Chondrocyte (in vitro differentiated cells): ENCODE measurements around the gene LGALS3BP. TPM values are rescaled to one million over a fixed set of nuclear protein-coding genes. Genes with fewer than 3 reads are reported as not detected.
A peak's percentile ranks its signal among the peaks of the same experiment; 100 is the strongest.

Source experiments
- DNase-seq: peaks from one replicate; pipeline ENCODE4 v3.0.0; 2021; ENCODE audit warnings: mixed read lengths, low spot score
- H3K27ac Mint-ChIP-seq: one replicate; pipeline ENCODE4 v1.8.0; 2021; ENCODE audit warnings: mild to moderate bottlenecking, moderate library complexity, mixed read lengths; ENCODE audit not compliant: unreplicated experiment
- H3K27me3 Mint-ChIP-seq: 2 replicates; pipeline ENCODE4 v1.8.0; 2021; ENCODE audit warnings: low read depth, mixed read lengths
- H3K36me3 Mint-ChIP-seq: 2 replicates; pipeline ENCODE4 v1.8.0; 2021; ENCODE audit warnings: low read depth, mixed read lengths
- H3K4me1 Mint-ChIP-seq: 2 replicates; pipeline ENCODE4 v1.8.0; 2021; ENCODE audit warnings: low read depth, mild to moderate bottlenecking, mixed read lengths
- H3K4me3 Mint-ChIP-seq: one replicate; pipeline ENCODE4 v1.8.0; 2021; ENCODE audit warnings: mild to moderate bottlenecking, moderate library complexity, mixed read lengths; ENCODE audit not compliant: unreplicated experiment
- H3K9me3 Mint-ChIP-seq: 2 replicates; pipeline ENCODE4 v1.8.0; 2021; ENCODE audit warnings: low read depth, mixed read lengths
- CTCF ChIP-seq: fragments of 200-600 bp; sonication (generic); IDR thresholded peaks from 2 replicates; pipeline ENCODE4 v1.5.0; 2021; ENCODE audit warnings: antibody characterized with exemption, mild to moderate bottlenecking, moderate library complexity
- total RNA-seq: library from RNA; stranded (reverse); gene quantifications from 3 replicates; pipeline ENCODE4 v1.2.1, GENCODE V29; 2021

LGALS3BP gene
- total RNA-seq, 1 donor from 2014 or later = 127 TPM

- peak overlapping the region; percentile 55 for H3K4me3 Mint-ChIP-seq
- peaks cover 7% of the 10 kb centered on the region for H3K36me3 Mint-ChIP-seq
- no peaks in the 10 kb centered on the region for H3K27me3 Mint-ChIP-seq
- H3K9me3 Mint-ChIP-seq = no peaks in the 10 kb centered on the region
- TF ChIP-seq CTCF = no peak
- peaks cover 16% of the 10 kb centered on the region for H3K4me1 Mint-ChIP-seq
- peak overlapping the region; percentile 65 for H3K27ac Mint-ChIP-seq
- DNase-seq = peak; percentile 13
These were observed 7.1 kb upstream of the LGALS3BP start for GRCh38 chr17:78986649-78987328.

- Mint-ChIP-seq H3K9me3 (no peaks in the 10 kb centered on the region), H3K27ac (peak overlapping the region; percentile 65), H3K4me3 (peak overlapping the region; percentile 55), H3K36me3 (peaks cover 4% of the 10 kb centered on the region), H3K27me3 (no peaks in the 10 kb centered on the region), H3K4me1 (peaks cover 16% of the 10 kb centered on the region)
- TF ChIP-seq CTCF = peak; percentile 45
- DNase-seq = peak; percentile 2
These were observed 6.4 kb upstream of the LGALS3BP start for GRCh38 chr17:78986048-78986648.

GRCh38 chr17:78985395-78985794 lies 5.7 kb upstream of the LGALS3BP start:
- no peak for DNase-seq
- Mint-ChIP-seq H3K27me3 (no peaks in the 10 kb centered on the region), H3K4me1 (peaks cover 16% of the 10 kb centered on the region), H3K9me3 (no peaks in the 10 kb centered on the region), H3K4me3 (no peak overlapping the region), H3K27ac (no peak overlapping the region), H3K36me3 (peaks cover under 1% of the 10 kb centered on the region)
- TF ChIP-seq CTCF = no peak

- Mint-ChIP-seq H3K4me3 (no peak overlapping the region), H3K36me3 (no peaks in the 10 kb centered on the region), H3K27ac (no peak overlapping the region), H3K27me3 (no peaks in the 10 kb centered on the region), H3K4me1 (peaks cover 31% of the 10 kb centered on the region), H3K9me3 (no peaks in the 10 kb centered on the region)
- no peak for TF ChIP-seq CTCF
- no peak for DNase-seq
These were observed 1.5 kb upstream of the LGALS3BP start for GRCh38 chr17:78981010-78981888.

- H3K9me3 Mint-ChIP-seq = no peaks in the 10 kb centered on the region
- H3K4me1 Mint-ChIP-seq = peaks cover 31% of the 10 kb centered on the region
- no peak for TF ChIP-seq CTCF
- no peaks in the 10 kb centered on the region for H3K36me3 Mint-ChIP-seq
- no peaks in the 10 kb centered on the region for H3K27me3 Mint-ChIP-seq
- no peak for DNase-seq
- no peak overlapping the region for H3K4me3 Mint-ChIP-seq
- H3K27ac Mint-ChIP-seq = no peak overlapping the region
These were observed 875 bp upstream of the LGALS3BP start for GRCh38 chr17:78980624-78980972.
